NT2/D1 (cell line): ENCODE results near the gene PGM2L1.

Experiments used
- YY1 ChIP-seq: IDR thresholded peaks from 2 replicates; pipeline ENCODE4 v1.6.1; 2011; ENCODE audit not compliant: insufficient read length, insufficient read depth
- ZNF274 ChIP-seq: IDR thresholded peaks from 2 replicates; pipeline ENCODE4 v1.6.1; 2011; ENCODE audit warnings: mild to moderate bottlenecking, low read depth, low read length

- no peak for TF ChIP-seq YY1
- TF ChIP-seq ZNF274, result no peak
These were observed 20.5 kb downstream of the PGM2L1 start for GRCh38 chr11:74377689-74378088.
